ENCODE measurements around the gene NLRP8.
"Not testable (repeated sequence)": the region's sequence is repeated elsewhere in the genome, so short reads cannot be mapped to it uniquely, and the experiment has no call there.

NLRP8 gene

GRCh38 chr19:55912916-55913315 is 34.7 kb upstream of the NLRP8 start:
- TF ChIP-seq CTCF (IDR thresholded peaks at IDR 0.05; ENCODE audit: extremely low read depth, missing control alignments), result no peak
- no peak for DNase-seq (ENCODE audit: low spot score)

DNA sequence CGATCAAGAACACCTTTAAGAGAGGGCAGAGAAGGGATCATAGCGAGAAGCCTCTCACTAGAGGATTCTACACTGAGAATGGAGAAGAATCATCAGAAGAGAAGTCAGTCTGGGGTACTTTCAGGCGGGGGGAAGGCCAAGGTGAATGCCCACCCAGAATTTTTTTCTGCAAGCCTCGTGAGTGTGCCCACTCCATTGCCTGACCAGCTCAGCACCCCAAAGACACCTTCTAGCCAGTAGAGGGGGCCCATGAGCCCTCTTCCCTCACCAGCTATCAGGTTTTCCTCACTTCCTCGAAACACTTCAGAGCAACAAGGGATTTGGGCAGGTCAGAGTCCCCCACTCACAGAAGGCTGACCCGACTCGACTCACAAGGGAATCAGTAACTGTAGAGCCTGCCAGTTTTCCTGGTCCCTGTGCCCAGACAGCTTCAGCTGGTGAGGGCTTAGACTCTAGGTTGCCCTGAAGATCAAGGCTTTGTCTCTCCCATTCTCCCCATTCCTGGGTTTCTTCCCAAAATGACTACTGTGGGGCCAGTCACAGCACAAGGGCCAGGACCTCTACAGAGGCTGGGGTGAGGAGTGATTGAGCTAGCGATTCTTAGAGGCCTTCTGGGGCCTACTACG is 33.9 kb upstream of the NLRP8 start:
- no peak for DNase-seq (ENCODE audit: low spot score)
- TF ChIP-seq CTCF (IDR thresholded peaks at IDR 0.05; ENCODE audit: extremely low read depth, missing control alignments), result peak; percentile 1

GRCh38 chr19:55923556-55923955 is 24.1 kb upstream of the NLRP8 start:
- no peak for DNase-seq (ENCODE audit: low spot score)
- TF ChIP-seq CTCF (IDR thresholded peaks at IDR 0.05; ENCODE audit: extremely low read depth, missing control alignments), result no peak

GRCh38 chr19:55927991-55928390 is 19.6 kb upstream of the NLRP8 start:
- no peak for DNase-seq (ENCODE audit: low spot score)
- no peak for TF ChIP-seq CTCF (IDR thresholded peaks at IDR 0.05; ENCODE audit: extremely low read depth, missing control alignments)

DNA sequence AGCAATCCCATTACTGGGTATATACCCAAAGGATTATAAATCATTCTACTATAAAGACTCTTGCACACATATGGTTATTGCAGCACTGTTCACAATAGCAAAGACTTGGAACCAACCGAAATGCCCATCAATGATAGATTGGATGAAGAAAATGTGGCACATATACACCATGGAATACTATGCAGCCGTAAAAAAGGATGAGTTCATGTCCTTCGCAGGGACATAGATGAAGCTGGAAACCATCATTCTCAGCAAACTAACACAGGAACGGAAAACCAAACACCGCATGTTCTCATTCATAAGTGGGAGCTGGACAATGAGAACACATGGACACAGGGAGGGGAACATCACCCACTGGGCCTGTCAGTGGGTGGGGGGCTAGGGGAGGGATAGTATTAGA is 18.4 kb upstream of the NLRP8 start:
- not testable (repeated sequence) for DNase-seq (ENCODE audit: low spot score)

DNA sequence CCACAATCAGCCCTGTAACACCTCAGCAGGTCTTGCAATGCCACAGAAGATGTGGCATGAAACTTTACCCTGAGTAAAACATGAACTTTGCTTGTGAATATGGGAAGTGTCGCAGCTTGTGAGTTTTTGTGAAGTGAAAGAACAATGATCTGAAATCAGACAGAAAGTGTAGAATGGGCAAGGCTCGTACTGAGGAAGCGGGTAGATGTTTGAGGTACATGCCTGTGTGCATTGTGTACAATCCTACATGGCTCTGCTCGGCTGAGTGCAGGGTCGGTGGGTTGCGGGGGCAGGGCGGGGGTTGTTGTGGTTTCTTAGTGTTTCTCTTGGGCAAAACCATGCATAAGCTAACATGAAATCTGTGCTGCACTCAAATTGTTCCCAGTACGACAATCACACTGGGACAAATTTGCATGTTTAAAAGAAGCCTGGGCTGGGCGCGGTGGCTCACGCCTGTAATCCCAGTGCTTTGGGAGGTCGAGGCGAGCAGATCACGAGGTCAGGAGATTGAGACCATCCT is 16.6 kb upstream of the NLRP8 start:
- DNase-seq (ENCODE audit: low spot score), result no peak
- no peak for TF ChIP-seq CTCF (IDR thresholded peaks at IDR 0.05; ENCODE audit: extremely low read depth, missing control alignments)

- DNase-seq (ENCODE audit: low spot score), result no peak
- no peak for TF ChIP-seq CTCF (IDR thresholded peaks at IDR 0.05; ENCODE audit: extremely low read depth, missing control alignments)
Observed at GRCh38 chr19:55931936-55932386, 15.7 kb upstream of the NLRP8 start, which contains the start of gene NLRP13. NLRP13 (minus strand) TSS chr19:55932336; CDS start chr19:55932311, 25 bp downstream.

GRCh38 chr19:55935206-55935605 is 12.4 kb upstream of the NLRP8 start:
- DNase-seq (ENCODE audit: low spot score), result no peak
- no peak for TF ChIP-seq CTCF (IDR thresholded peaks at IDR 0.05; ENCODE audit: extremely low read depth, missing control alignments)
